GM23248 (cell line): ENCODE results near the gene RITA1. TPM values are rescaled to one million over a fixed set of nuclear protein-coding genes. Genes with fewer than 3 reads are reported as not detected.

Source experiments
- DNase-seq: peaks from one replicate; pipeline ENCODE4 v3.0.0-alpha.2; 2015
- H2AFZ ChIP-seq: fragments of 200-600 bp; sonication (generic); 2 replicates; pipeline ENCODE4 v1.6.1; 2016; ENCODE audit warnings: antibody characterized with exemption
- H3F3A ChIP-seq: fragments of 200-600 bp; sonication (generic); 2 replicates; pipeline ENCODE4 v1.6.1; 2016; ENCODE audit warnings: mild to moderate bottlenecking, antibody characterized with exemption, mixed run types; ENCODE audit not compliant: insufficient read depth
- H3K27ac ChIP-seq: fragments of 200-600 bp; sonication (generic); 2 replicates; pipeline ENCODE4 v1.5.1; 2016; ENCODE audit warnings: mild to moderate bottlenecking
- H3K27me3 ChIP-seq: fragments of 200-600 bp; sonication (generic); replicated peaks from 2 replicates; pipeline ENCODE4 v1.6.1; 2016; ENCODE audit warnings: mild to moderate bottlenecking; ENCODE audit not compliant: insufficient read depth
- H3K36me3 ChIP-seq: fragments of 200-600 bp; sonication (generic); 2 replicates; pipeline ENCODE4 v1.6.1; 2016; ENCODE audit warnings: low read depth, mild to moderate bottlenecking
- H3K4me1 ChIP-seq: fragments of 200-600 bp; sonication (generic); 2 replicates; pipeline ENCODE4 v1.6.1; 2016; ENCODE audit warnings: mild to moderate bottlenecking; ENCODE audit not compliant: insufficient read depth
- H3K4me2 ChIP-seq: fragments of 200-600 bp; sonication (generic); one replicate; pipeline ENCODE4 v1.6.1; 2016; ENCODE audit warnings: mild to moderate bottlenecking; ENCODE audit not compliant: unreplicated experiment
- H3K4me3 ChIP-seq: fragments of 200-600 bp; sonication (generic); 2 replicates; pipeline ENCODE4 v1.5.1; 2016; ENCODE audit warnings: mild to moderate bottlenecking
- H3K79me2 ChIP-seq: fragments of 200-600 bp; sonication (generic); 2 replicates; pipeline ENCODE4 v1.6.1; 2016; ENCODE audit warnings: mild to moderate bottlenecking; ENCODE audit not compliant: insufficient read depth
- H3K9ac ChIP-seq: fragments of 200-600 bp; sonication (generic); 2 replicates; pipeline ENCODE4 v1.6.1; 2016; ENCODE audit warnings: mild to moderate bottlenecking
- H3K9me2 ChIP-seq: fragments of 200-600 bp; sonication (generic); 2 replicates; pipeline ENCODE4 v1.6.1; 2016; ENCODE audit warnings: mixed run types, mild to moderate bottlenecking, moderate library complexity; ENCODE audit not compliant: insufficient read depth
- H3K9me3 ChIP-seq: fragments of 200-600 bp; sonication (generic); one replicate; pipeline ENCODE4 v1.6.1; 2017; ENCODE audit warnings: low read depth
- H4K20me1 ChIP-seq: fragments of 200-600 bp; sonication (generic); 2 replicates; pipeline ENCODE4 v1.6.0; 2016; ENCODE audit not compliant: insufficient read depth
- EZH2 ChIP-seq: fragments of 200-600 bp; sonication (generic); IDR thresholded peaks from 2 replicates; pipeline ENCODE4 v1.6.1; 2018; ENCODE audit warnings: antibody characterized with exemption, mild to moderate bottlenecking; ENCODE audit not compliant: insufficient read depth, poor library complexity, severe bottlenecking
- EZH2phosphoT487 ChIP-seq: fragments of 200-600 bp; sonication (generic); IDR thresholded peaks from 2 replicates; pipeline ENCODE4 v1.6.1; 2018; ENCODE audit warnings: antibody characterized with exemption, moderate library complexity, mild to moderate bottlenecking, low read depth; ENCODE audit not compliant: insufficient read depth
- WGBS, 2 experiments: methylation state at CpG; one replicate each; pipeline ENCODE4 v1.1.6; 2015 to 2017; ENCODE audit warnings: low lambda C conversion rate in 2 of 2, low coverage in 1 of 2; ENCODE audit errors: missing lambda C conversion rate in 2 of 2; 5-methylcytosine and 5-hydroxymethylcytosine counted together
- in situ Hi-C: fragments of 300-500 bp; cut with MboI; formaldehyde crosslinking; loops from 2 replicates; pipeline ENCODE4 v1.15.0; 2020
- polyA plus RNA-seq: library from polyadenylated mRNA; unstranded; fragments of >200 nt; fragmentation: Nextera tagmentation; extraction: Ambion mirVana; gene quantifications from 2 replicates; pipeline ENCODE4 v1.2.1, GENCODE V29; 2016
- total RNA-seq: library from RNA; depleted of rRNA; stranded (reverse); fragments of >200 nt; shearing (Covaris generic); gene quantifications from 2 replicates; pipeline ENCODE4 v1.2.3, GENCODE V29; 2014

RITA1 gene
- total and polyA plus RNA-seq, 2 experiments from 2014 or later: 15.6 to 19.2 TPM

DNA sequence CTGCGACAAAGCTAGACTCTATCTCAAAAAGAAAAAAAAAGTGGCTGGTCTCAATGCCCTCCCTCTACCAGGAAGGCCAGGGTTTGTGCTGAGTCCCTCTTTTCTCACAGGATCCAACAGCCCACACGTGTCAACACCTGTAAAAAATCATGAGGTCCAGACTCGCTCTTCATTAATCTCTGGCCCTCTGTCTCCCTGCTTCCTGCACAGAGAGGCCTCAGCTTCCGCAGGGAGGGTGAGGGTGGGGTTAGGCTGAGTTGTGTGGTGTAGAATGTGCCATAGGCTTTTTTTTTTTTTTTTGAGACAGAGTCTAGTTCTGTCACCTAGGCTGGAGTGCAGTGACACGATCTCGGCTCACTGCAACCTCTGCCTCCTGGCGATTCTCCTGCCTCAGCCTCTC lies 29.9 kb upstream of the RITA1 start:
- no peaks in the 10 kb centered on the region for H3K79me2 ChIP-seq
- 0 out of 2 replicates have a peak, but pooled peaks cover 8% of the 10 kb centered on the region for H3F3A ChIP-seq
- H3K27me3 ChIP-seq: peaks cover 33% of the 10 kb centered on the region
- H4K20me1 ChIP-seq: no peaks in the 10 kb centered on the region
- H3K9me3 ChIP-seq: no peaks in the 10 kb centered on the region
- no peak for DNase-seq
- H2AFZ ChIP-seq: no peak overlapping the region
- H3K4me2 ChIP-seq: no peak overlapping the region
- no peaks in the 10 kb centered on the region for H3K36me3 ChIP-seq
- no peak for TF ChIP-seq EZH2
- TF ChIP-seq EZH2phosphoT487: no peak
- no peak overlapping the region for H3K4me3 ChIP-seq
- no peaks in the 10 kb centered on the region for H3K9me2 ChIP-seq
- no peak overlapping the region for H3K27ac ChIP-seq
- in situ Hi-C loops: no loop called here
- H3K9ac ChIP-seq: no peak overlapping the region
- H3K4me1 ChIP-seq: no peaks in the 10 kb centered on the region
- WGBS, 2 experiments: 47 to 50% methylated on average over 7 of the region's 7 CpGs

GRCh38 chr12:113157218-113157859 lies 28.2 kb upstream of the RITA1 start:
- in situ Hi-C loops: no loop called here
- Histone ChIP-seq H3K4me1 (no peaks in the 10 kb centered on the region), H3K27ac (no peak overlapping the region), H2AFZ (no peak overlapping the region), H3F3A (0 out of 2 replicates have a peak, but pooled peaks cover 8% of the 10 kb centered on the region), H3K9me3 (no peaks in the 10 kb centered on the region), H3K79me2 (no peaks in the 10 kb centered on the region), H3K4me2 (no peak overlapping the region), H3K36me3 (no peaks in the 10 kb centered on the region), H4K20me1 (no peaks in the 10 kb centered on the region), H3K4me3 (no peak overlapping the region), H3K9ac (no peak overlapping the region), H3K9me2 (no peaks in the 10 kb centered on the region), H3K27me3 (peaks cover 22% of the 10 kb centered on the region)
- WGBS, 2 experiments: 93 to 95% methylated on average over 12 of the region's 12 CpGs
- TF ChIP-seq EZH2: no peak
- TF ChIP-seq EZH2phosphoT487: no peak
- no peak for DNase-seq

- 97 to 98% methylated on average over 13 to 26 of the region's 26 CpGs for WGBS, 2 experiments
- no peak overlapping the region for H3K27ac ChIP-seq
- in situ Hi-C loops: no loop called here
Measured at GRCh38 chr12:113158439-113159203, 26.9 kb upstream of the RITA1 start.

GRCh38 chr12:113159937-113160336 lies 25.6 kb upstream of the RITA1 start:
- Histone ChIP-seq H3K9me3 (no peaks in the 10 kb centered on the region), H3K27ac (no peak overlapping the region), H3K9ac (no peak overlapping the region), H3K4me3 (no peak overlapping the region), H3K79me2 (no peaks in the 10 kb centered on the region), H2AFZ (no peak overlapping the region), H4K20me1 (no peaks in the 10 kb centered on the region), H3K4me2 (no peak overlapping the region), H3K27me3 (peaks cover 6% of the 10 kb centered on the region; the same call in 1 of the 2 replicates), H3K4me1 (no peaks in the 10 kb centered on the region), H3K36me3 (peaks cover 4% of the 10 kb centered on the region; the same call in 1 of the 2 replicates), H3F3A (0 out of 2 replicates have a peak, but pooled peaks cover 8% of the 10 kb centered on the region), H3K9me2 (no peaks in the 10 kb centered on the region)
- 88 to 89% methylated on average over 7 of the region's 7 CpGs for WGBS, 2 experiments
- in situ Hi-C loops: no loop called here
- DNase-seq: no peak
- TF ChIP-seq EZH2phosphoT487 (no peak), EZH2 (no peak)

More at GRCh38 chr12:113158439-113159203, 26.9 kb upstream of the RITA1 start:
- Histone ChIP-seq H4K20me1 (no peaks in the 10 kb centered on the region), H3K9me2 (no peaks in the 10 kb centered on the region), H3K4me2 (no peak overlapping the region), H3K36me3 (no peaks in the 10 kb centered on the region), H3K9me3 (no peaks in the 10 kb centered on the region), H3F3A (0 out of 2 replicates have a peak, but pooled peaks cover 8% of the 10 kb centered on the region), H2AFZ (no peak overlapping the region), H3K9ac (no peak overlapping the region), H3K4me3 (no peak overlapping the region), H3K4me1 (no peaks in the 10 kb centered on the region), H3K27me3 (peaks cover 18% of the 10 kb centered on the region), H3K79me2 (no peaks in the 10 kb centered on the region)
- DNase-seq: no peak
- TF ChIP-seq EZH2 (no peak), EZH2phosphoT487 (no peak)
